PC-9 (cell line): ENCODE data around the gene FANCG.

Experiments used
- EZH2 ChIP-seq: fragments of 200-600 bp; sonication (generic); IDR thresholded peaks from 2 replicates; pipeline ENCODE4 v1.8.0; 2017; ENCODE audit warnings: antibody characterized with exemption, low read depth
- TF ChIP-seq, protein P1 (sequence below): fragments of 200-600 bp; sonication (generic); conservative IDR thresholded peaks from 2 replicates; pipeline ENCODE4 v1.6.1; 2017; ENCODE audit warnings: mixed run types, antibody characterized with exemption, mild to moderate bottlenecking, moderate library complexity

DNA sequence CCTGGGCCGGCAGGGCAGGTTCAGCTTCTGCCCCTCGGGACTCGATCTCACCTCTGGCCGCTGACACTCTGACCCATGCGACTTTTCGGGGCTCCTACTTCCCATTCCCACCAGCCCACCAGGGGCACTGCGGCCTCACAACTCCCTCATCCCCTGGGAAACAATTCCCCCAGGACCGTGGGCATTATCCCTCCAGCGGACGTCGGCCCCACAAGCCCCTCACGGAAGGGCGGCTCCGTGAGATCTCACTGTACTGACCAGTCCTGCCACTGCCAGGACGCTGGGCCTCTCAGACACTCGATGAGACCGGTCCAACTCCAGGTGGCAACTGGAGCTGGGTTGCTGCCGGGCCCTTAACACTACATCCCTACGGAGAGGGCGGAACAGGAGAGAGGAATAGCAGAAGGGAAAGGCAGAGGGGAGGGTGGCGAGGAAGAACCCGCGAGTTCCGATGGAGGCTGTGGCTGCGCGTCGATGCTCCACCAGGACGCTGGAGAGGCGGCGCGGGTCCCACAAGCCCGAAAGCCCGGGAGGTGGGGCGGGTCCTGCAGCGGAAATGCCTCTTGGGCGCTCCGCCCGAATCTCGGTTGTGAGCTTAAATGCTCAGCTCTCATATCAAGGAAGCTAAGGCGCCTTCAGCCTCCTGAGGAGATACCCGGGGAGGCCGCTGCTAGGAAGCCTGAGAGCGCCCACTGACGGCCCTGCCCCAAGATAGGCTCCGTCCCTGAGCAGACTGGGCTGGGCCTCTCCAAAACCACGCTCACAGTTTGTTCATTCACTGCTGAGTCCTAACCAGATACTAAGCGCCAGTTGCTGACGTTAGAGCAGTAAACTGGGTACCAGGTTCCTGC is 43.7 kb downstream of the FANCG start:
- TF ChIP-seq, protein P1, sequence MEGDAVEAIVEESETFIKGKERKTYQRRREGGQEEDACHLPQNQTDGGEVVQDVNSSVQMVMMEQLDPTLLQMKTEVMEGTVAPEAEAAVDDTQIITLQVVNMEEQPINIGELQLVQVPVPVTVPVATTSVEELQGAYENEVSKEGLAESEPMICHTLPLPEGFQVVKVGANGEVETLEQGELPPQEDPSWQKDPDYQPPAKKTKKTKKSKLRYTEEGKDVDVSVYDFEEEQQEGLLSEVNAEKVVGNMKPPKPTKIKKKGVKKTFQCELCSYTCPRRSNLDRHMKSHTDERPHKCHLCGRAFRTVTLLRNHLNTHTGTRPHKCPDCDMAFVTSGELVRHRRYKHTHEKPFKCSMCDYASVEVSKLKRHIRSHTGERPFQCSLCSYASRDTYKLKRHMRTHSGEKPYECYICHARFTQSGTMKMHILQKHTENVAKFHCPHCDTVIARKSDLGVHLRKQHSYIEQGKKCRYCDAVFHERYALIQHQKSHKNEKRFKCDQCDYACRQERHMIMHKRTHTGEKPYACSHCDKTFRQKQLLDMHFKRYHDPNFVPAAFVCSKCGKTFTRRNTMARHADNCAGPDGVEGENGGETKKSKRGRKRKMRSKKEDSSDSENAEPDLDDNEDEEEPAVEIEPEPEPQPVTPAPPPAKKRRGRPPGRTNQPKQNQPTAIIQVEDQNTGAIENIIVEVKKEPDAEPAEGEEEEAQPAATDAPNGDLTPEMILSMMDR, result no peak
- TF ChIP-seq EZH2, result no peak
